Left renal cortex interstitium (tissue), 4 donors: ENCODE measurements around the gene FOXN1. TPM values are rescaled to one million over a fixed set of nuclear protein-coding genes. Genes with fewer than 3 reads are reported as not detected.
"Not testable (repeated sequence)": the region's sequence is repeated elsewhere in the genome, so short reads cannot be mapped to it uniquely, and the experiment has no call there.

ENCODE experiments used
- DNase-seq, 4 donors: peaks; one replicate each; pipeline ENCODE4 v3.0.0-alpha.2; 2013; ENCODE audit warnings: low read depth in 4 of 4, low spot score in 2 of 4, missing footprints in 1 of 4
- polyA plus RNA-seq, 4 donors: library from polyadenylated mRNA; unstranded; fragments of 120-200 nt; gene quantifications; one replicate each; pipeline ENCODE4 v1.2.1, GENCODE V29; 2013; ENCODE audit not compliant: insufficient read length in 4 of 4

The FOXN1 gene
- polyA plus RNA-seq, 4 donors = 0.33 to 0.81 (median 0.56) TPM

DNA sequence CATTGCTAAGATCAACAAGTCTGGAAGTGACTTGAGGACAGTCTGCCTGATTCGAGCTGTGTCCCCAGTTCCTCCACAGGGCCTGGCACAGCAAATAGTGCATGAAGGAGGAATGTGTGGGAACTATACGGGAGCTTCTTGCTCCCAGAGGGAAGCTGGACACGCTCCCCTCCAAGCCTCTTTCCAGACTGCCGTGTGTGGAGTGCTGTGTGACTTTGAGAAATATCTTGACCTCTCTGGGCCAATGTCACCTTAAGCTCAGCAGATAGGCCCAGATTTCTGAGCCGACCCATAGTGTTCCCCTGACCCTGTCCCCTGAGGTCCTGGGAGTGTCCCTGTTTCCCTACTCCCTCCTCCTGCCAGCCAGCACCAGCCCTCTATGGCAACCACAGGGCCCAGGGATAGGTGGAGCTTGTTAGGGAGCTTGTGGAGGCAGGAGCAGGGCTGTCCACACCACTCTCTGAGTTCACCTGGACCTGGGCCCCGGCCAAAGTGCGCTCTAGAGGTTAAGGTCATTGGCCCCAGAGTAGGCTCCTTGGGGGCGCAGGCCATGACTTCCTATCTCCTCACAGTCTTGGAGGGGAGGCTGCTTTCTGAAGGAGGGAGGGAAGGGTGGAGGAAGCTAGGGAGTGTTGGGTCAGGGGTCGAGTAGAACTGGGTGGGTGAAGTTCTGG, 6.3 kb upstream of the FOXN1 start:
- no peak for DNase-seq

DNA sequence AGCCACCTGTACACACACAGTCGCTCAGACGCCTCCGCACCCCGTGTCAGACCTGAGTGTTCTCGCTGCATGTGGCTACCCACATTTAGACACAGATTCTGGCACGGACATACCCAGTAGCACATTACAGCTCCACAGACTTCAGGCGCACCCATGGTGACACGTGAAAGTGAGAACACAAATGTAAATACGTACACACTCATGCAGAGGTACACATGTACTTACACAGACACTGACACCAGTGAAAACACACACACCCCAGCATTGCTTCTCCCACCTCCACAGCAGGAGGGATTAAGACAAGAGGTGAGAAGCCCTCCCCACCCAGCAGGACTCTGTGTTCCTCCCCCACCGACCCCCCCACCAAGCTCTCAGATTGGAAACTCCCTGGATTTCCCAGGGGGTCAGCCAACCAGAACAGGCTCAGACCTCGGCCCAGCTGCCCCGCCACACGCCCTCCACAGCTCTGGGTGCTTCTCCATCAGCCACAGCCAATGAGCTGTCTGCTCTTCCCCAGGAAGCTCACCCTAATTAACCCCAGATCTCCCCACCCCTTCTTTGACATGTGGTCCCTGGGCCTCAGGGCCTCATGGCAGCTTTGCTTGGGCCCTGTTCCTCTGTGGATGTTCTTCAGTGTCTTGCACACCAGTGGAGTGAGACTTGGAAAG, 5.3 kb upstream of the FOXN1 start:
- DNase-seq = no peak

DNA sequence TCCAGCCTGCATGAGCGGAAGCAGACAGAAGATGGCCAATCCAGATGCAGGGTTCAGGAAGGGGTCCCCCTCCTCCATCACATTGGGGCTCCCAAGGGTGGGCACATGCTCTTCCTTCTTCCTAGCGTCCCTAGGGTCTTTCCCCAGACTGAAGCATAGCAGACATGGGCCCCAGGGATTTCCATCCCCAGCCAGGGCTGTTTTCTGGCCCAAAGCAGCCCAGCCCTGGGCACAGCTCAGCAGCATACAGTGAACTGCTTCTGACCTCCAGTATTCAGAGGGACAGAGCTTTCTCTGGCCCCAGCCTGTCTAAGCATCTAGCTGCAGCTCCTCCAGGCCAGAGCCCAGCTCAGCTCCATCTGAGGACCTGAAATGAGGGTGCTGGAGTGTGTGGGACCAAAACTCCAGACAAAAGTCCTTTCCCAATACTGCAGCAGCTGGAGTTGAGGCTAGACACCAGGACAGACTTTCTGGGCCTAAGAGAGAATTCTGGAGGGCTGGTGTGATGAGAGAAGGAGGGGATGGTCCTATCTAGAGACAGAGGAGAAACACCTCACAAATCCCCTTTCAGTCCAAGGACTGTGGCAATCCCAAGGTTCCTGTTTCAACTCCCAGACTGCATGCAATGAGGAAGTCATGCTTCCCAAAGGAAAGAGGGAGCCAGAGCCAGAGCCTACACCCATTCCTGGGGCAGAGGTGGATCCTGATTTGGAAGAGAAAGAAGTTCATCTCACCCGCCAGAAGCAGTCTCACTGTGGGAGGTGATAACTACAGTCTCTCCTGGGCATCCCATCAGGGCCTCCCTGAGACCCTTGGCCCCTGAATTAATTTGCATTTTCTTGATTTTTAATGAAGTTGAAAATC, 4.5 kb upstream of the FOXN1 start:
- DNase-seq = no peak

DNA sequence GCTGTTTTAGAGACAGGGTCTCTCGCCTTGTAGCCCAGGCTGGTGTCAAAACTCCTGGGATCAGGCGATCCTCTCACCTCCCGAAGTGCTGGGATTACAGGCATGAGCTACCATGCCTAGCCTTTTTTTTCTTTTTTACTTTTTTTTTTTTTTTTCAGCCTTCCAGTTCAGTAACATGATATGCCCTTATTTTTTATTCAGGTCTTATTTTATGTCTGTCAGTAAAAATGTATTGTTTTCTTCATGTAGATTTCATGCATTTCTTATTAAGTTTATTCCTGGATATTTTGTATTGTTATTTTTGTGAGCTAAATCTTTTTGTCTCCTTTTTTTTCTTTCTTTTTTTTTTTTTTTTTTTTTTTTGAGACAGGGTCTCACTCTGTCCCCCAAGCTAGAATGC, 2.7 kb upstream of the FOXN1 start:
- DNase-seq = no peak

DNA sequence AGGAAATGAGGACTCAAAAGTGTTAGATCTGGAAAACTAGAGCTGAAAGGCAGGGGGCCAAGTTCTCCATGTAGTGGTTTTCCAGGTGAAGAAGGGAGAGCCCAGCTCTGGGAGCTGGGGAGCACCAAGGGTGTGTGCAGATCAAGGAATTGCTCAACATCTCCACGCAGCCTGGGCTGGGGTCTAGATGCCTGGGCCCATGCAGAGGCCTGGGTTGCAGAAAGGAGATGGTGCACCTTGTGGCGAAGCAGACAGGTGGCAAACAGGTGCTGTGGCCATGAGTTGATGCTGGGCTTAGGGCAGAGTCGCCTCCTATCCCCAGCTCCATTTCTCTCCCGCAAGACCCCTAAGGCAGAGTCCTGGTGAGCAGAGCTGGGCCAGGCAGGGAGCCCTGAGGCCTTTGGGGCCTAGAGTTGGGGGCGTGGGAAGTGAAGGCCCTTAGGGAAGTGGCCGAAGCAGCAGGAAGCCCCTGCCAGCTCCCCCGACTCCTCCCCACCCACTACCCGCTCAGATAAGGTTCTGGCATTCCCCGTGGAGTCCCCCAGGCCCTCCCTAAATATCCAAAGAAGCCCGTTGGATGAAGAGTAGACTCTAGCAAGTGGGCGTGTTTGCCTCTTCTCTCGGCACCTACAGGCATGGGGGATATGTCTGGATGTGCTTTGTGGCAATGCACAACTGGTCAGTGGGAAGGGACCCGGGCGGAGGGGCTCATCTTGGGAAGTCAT, 777 bp downstream of the FOXN1 start:
- no peak for DNase-seq

- no peak for DNase-seq
Measured at GRCh38 chr17:28507567-28508203, 1.5 kb downstream of the FOXN1 start.

DNA sequence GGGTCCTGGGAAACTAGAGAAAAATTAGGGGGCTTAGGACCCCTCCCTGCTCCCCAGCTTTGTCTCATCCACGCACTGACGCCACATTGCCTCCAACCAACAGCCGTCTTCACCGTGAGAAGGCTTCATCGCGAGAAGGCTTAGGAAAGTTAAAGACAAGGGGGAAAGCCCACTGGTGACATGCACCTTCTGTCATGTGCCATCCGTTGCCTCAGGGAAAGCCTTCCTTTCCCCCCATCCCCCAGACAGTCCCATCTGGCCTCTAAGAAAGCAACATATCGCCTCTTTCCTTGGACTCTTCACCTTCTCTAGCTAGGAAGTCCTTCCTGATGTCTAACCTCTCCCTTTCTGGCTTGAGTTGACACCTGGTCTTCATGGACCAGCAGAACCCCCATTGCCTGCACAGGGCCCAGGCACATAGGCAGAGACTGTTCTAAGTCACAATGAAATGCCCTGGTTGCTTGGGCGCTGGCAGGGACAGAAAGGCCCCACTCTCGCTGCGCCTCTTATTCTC, 2.1 kb downstream of the FOXN1 start:
- DNase-seq = no peak

- no peak for DNase-seq
Measured at GRCh38 chr17:28509789-28510188, 3.6 kb downstream of the FOXN1 start.

DNA sequence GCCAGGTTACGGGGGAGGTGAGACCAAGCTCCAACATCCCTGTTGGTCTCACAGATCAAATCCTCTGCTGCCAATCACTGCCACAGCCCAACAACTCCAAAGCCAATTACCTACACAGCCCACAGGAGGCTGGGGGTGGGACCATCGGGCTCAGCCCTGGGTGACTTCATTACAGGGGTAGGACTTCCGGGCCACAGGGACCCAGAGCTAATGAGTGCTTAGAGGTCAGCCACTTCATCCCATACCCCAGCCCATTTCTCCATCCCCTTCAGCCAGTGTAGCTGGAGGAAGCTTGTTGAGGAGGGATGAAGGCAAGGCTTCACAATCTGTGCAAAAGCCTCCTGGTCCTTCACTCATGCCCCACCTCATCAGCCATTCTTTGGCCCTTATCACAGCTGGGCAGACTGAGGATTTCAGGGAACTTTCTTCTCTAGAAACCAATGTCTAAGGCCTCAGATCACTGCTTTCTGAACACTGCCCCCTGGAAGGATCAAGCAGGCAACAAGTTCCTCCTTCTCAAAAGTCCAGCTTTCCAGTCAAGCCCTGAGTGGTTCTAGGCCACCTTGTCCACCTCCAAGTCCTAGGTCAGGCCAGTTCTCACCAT, 5.8 kb downstream of the FOXN1 start:
- DNase-seq = no peak

DNA sequence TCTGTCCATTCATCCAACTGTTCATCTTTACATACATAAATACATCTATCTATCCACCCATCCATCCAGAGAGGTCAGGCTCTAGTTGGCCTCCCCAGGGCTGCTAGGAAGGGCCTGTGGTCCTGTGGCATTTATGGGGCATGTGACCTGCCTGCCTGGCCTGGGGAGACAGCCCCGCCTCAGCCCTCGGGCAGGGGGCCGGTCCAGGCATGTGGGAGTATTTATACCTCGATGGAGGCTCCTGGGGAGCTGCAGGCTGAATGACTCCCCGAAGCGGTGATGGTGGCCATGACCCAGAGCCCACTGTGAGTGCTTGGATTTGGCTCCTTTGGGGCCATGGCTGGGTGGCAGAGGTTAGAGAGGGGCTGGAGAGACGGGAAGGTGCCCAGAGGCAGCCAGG, 7.3 kb downstream of the FOXN1 start:
- no peak for DNase-seq

GRCh38 chr17:28514561-28515002, 8.4 kb downstream of the FOXN1 start:
- DNase-seq = no peak

GRCh38 chr17:28515518-28515917, 9.4 kb downstream of the FOXN1 start:
- no peak for DNase-seq

DNA sequence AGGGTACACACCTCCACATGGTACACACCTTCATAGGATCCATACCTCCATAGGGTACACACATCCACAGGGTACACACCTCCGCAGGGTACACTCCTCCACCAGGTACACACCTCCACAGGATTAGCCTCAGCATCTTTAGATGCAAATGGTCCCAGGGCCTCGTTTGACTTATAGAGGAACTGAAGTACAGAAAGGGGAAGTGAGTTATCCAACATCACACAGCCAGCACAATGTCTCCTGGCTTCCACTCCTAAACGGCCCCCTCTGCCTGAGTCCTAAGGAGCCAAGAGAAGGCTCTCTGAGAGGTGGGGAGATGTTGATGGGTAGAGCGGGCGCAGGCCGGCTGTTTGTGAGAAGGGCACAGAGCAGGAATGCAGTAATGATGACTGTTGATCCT, 12.0 kb downstream of the FOXN1 start:
- no peak for DNase-seq

GRCh38 chr17:28518578-28518977, 12.4 kb downstream of the FOXN1 start:
- DNase-seq = no peak

GRCh38 chr17:28519236-28519635, 13.1 kb downstream of the FOXN1 start:
- no peak for DNase-seq

DNA sequence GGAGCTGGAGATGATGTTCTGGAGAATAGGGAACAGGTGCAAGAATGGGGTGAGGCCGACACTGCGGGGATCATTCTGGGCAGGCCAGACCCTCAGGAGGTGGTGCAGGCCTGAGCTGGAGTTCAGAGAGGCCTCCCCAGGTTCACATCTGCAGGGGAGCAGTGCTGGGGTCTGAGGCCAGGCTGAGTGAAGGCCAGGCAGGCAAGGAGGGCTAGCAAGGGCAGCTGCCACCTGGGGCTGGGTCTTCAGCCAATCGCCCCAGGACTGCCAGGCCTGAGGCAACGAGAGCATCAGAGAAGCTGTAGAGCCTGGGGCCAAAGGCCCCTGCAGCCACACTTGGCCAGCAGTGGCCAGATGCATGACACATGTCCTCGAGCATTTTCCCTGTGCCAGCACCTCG, 14.5 kb downstream of the FOXN1 start:
- DNase-seq = no peak

GRCh38 chr17:28521311-28522085, 15.3 kb downstream of the FOXN1 start:
- DNase-seq = peak in 2 of 4 donors; percentile 51 to 68

DNA sequence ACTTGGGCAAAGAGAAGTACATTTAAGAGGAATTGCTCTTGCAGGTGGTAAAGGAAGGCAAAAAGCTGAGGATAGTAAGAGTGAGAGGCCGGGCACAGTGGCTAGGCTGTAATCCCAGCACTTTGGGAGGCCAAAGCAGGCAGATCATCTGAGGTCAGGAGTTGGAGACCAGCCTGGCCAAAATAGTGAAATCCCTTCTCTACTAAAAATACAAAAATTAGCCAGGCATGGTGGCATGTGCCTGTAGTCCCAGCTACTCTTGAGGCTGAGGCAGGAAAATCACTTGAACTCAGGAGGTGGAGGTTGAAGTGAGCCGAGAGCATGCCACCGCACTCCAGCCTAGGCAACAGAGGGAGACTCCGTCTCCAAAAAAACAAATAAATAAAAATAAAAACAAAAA, 16.1 kb downstream of the FOXN1 start:
- DNase-seq = not testable (repeated sequence)

- no peak for DNase-seq
Measured at GRCh38 chr17:28523186-28523585, 17.0 kb downstream of the FOXN1 start.
